Fibroblast of mammary gland (primary cell): Measurements from ENCODE around the gene PTPRN2.

Experiments
- DNase-seq: peaks from one replicate; pipeline ENCODE4 v3.0.0-alpha.2; 2010; ENCODE audit warnings: low read depth
- H3K4me3 ChIP-seq: 2 replicates; pipeline ENCODE4 v1.5.1; 2011; ENCODE audit warnings: low read depth, mild to moderate bottlenecking, low read length, moderate library complexity; ENCODE audit not compliant: control insufficient read depth
- TF ChIP-seq, protein P1 (sequence below): conservative IDR thresholded peaks from 2 replicates; pipeline ENCODE4 v1.5.1; 2011; ENCODE audit warnings: low read depth, low read length, inconsistent platforms; ENCODE audit not compliant: control insufficient read depth, insufficient read depth

PTPRN2 gene

DNA sequence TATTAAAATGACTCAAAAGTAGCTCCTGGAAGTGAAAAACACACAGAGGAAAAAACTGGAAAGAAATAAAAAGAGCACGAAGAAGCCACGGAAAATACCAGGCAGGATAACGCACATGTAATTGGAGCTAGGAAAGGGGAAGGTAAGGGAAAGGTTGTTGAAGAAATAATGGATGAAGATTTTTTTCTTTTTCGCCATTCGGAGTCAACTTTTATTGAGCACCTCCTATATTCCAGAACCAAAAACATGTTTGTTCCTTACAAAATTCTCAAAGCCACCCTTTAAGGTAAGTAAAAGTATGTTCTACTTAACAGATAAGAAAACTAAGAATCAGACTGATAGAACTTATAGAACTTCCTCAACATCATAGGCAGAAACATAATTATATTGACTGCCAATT lies 32.8 kb upstream of the PTPRN2 start:
- no peak for DNase-seq
- no peak overlapping the region for H3K4me3 ChIP-seq
- TF ChIP-seq, protein P1, sequence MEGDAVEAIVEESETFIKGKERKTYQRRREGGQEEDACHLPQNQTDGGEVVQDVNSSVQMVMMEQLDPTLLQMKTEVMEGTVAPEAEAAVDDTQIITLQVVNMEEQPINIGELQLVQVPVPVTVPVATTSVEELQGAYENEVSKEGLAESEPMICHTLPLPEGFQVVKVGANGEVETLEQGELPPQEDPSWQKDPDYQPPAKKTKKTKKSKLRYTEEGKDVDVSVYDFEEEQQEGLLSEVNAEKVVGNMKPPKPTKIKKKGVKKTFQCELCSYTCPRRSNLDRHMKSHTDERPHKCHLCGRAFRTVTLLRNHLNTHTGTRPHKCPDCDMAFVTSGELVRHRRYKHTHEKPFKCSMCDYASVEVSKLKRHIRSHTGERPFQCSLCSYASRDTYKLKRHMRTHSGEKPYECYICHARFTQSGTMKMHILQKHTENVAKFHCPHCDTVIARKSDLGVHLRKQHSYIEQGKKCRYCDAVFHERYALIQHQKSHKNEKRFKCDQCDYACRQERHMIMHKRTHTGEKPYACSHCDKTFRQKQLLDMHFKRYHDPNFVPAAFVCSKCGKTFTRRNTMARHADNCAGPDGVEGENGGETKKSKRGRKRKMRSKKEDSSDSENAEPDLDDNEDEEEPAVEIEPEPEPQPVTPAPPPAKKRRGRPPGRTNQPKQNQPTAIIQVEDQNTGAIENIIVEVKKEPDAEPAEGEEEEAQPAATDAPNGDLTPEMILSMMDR: no peak

DNA sequence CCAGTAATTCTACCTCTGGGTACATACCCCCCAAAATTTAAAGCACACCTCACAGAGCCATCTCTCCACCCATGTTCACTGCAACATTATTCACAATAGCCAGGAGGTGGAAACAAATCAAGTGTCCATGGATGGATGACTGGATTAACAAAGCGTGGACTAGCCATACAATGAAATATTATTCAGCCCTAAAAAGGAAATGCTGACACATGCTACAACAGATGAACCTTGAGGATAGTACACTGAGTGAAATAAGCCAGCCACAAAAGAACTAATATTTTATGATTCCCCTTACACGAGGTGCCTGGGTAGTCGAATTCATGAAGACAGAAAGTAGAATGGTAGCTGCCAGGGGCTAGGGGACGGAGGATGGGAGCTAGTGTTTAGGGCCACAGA lies 31.1 kb upstream of the PTPRN2 start:
- TF ChIP-seq, protein P1: no peak
- no peak overlapping the region for H3K4me3 ChIP-seq
- no peak for DNase-seq

DNA sequence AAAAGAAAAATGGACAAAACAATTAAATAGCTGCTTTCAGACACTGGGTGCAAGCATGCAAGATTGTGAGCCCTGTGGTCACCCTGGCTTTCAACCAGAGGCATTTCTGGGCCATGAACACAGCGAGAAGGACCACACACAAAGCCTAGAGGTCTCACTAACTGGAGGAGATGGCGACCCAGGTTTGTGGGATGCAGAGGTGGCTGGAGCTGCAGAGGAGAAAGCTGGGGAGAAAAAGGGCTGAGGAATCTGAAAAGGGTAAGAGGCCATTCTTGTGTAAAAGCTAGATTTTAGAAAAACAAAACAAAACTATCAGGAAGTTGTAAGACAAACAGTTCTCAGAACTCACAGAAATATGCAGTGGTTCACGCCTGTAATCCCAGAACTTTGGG lies 30.1 kb upstream of the PTPRN2 start:
- TF ChIP-seq, protein P1: no peak
- DNase-seq: peak; percentile 21
- no peak overlapping the region for H3K4me3 ChIP-seq

DNA sequence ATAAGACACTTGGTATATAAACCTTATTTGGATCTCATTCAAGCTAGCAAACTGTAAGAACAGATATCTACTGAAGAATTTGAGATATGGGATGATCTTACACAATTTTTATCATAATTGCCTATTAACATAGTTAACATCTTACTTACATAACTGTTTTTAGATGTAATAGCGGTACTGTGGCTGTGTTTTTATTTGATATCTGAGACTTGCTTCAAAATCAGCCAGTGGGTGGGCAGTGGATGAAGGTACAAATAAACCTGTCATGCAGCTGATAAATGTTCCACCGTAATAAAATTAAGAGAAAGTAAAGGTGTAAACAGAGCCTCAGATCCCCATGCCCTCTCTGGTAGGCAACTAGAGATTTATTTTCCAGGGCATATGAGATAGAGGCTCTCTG lies 28.4 kb upstream of the PTPRN2 start:
- H3K4me3 ChIP-seq: no peak overlapping the region
- TF ChIP-seq, protein P1: no peak
- DNase-seq: no peak

DNA sequence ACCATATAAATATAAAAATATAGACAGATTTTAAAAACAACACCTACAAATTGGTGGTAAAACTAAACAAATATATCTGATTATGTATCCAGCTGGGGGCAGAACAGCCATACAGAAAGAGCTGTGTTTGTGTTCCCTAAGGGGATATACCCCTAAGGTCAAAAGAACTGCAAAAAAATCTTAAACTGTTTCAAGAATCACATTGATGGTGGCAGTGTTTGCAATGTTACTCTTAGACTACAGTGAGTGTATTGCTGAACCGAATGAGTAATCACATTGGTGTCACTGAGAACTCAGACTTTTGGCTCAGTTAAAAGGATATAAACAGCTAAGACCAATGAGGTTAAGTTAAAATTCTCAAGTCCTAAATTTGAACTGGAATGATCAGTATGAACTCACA lies 27.1 kb upstream of the PTPRN2 start:
- H3K4me3 ChIP-seq: no peak overlapping the region
- DNase-seq: peak; percentile 83
- TF ChIP-seq, protein P1: peak; percentile 37

DNA sequence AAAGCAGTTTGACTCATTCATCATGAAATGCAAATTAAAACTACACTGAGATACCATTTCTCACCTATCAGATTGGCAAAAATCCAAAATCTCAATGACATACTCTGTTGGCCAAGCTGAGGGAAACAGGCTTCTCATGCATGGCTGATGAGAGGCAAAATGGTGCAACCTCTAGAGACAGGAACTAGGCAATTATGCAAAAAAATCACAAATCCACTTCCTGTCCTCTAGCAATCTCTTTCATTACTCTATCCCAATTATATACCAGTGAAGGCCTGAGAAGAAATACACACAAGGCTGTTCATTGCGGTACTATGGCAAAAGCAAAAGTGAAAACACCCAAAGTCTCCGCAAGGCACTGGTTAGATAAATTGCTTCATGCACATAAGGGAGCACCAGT lies 25.9 kb upstream of the PTPRN2 start:
- DNase-seq: no peak
- no peak overlapping the region for H3K4me3 ChIP-seq
- TF ChIP-seq, protein P1: no peak

DNA sequence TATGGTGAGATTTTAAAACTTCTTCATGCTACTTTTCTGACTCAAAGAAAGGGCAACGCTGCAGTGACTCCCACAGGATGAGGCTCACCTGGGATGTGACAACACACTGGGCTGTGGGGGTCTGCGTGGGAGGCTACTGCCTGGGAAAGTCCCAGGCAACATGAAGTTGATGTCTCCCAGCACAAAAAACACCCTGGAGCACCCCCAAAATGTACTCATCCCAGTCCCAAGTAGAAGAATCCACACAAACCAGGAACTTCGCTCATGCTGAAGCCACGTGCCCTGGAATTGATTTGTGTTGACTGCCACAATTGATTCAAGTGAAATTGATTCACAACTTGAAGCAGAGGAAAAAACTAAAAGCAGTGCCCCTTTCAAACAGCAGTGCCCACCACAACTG lies 24.9 kb upstream of the PTPRN2 start:
- TF ChIP-seq, protein P1: no peak

More for the DNA sequence above, 24.9 kb upstream of the PTPRN2 start:
- no peak overlapping the region for H3K4me3 ChIP-seq
- DNase-seq: no peak
